Measurements from ENCODE around the gene LRRC10B. TPM values are rescaled to one million over a fixed set of nuclear protein-coding genes. Genes with fewer than 3 reads are reported as not detected.
A peak's percentile ranks its signal among the peaks of the same experiment; 100 is the strongest.

Gene LRRC10B
- total and polyA plus RNA-seq, 12 donors, result 0.33 to 2.6 (median 0.70) TPM; not detected in 1

DNA sequence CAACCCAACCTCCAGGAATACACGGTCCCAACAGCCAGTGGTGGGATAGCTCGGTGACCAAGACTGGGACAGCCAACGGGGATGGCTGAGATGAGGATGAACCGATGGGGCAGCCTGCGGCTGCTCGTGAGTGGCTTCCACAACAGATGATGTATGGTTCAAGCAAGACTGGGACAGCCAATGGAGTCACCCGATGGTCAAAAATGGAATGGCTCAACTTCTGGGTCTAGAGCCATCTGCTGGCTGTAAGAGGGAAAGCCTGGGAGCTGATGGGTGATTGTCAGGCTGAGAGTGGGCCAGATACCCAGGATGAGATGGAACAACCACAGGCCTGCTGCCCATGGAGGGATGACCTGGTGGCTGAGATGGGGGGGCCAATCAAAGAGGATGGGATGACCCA lies 36.8 kb downstream of the LRRC10B start:
- 95 to 97% methylated on average over 7 of the region's 7 CpGs for WGBS, 2 donors
- no peak for ATAC-seq
- peaks cover 2 to 34% (median 16%) of the 10 kb centered on the region in 9 donors for H3K4me1 ChIP-seq
- no peaks in the 10 kb centered on the region for H3K27me3 ChIP-seq
- no peaks in the 10 kb centered on the region for H3K9me3 ChIP-seq
- H3K4me3 ChIP-seq, result no peak overlapping the region
- TF ChIP-seq CTCF (IDR thresholded peaks at IDR 0.05), result peak in 5 of 9 donors; percentile 8 to 32 (median 20)
- H3K27ac ChIP-seq, result no peak overlapping the region
- DNase-seq, result no peak
- H3K36me3 ChIP-seq, result no peaks in the 10 kb centered on the region
- intact Hi-C loops (cut with DNase I), result no loop called here

GRCh38 chr11:61545921-61546320 lies 37.4 kb downstream of the LRRC10B start:
- ATAC-seq (no peak), DNase-seq (no peak)
- no peaks in the 10 kb centered on the region for H3K36me3 ChIP-seq
- intact Hi-C loops (cut with DNase I), result no loop called here
- H3K4me1 ChIP-seq, result peaks cover 2 to 40% (median 22%) of the 10 kb centered on the region in 9 donors
- H3K27me3 ChIP-seq, result no peaks in the 10 kb centered on the region
- H3K4me3 ChIP-seq, result no peak overlapping the region
- H3K27ac ChIP-seq, result no peak overlapping the region
- no peak for TF ChIP-seq CTCF (IDR thresholded peaks at IDR 0.05)
- no peaks in the 10 kb centered on the region for H3K9me3 ChIP-seq
- WGBS, 2 donors, result 94 to 96% methylated on average over 27 to 32 of the region's 32 CpGs

DNA sequence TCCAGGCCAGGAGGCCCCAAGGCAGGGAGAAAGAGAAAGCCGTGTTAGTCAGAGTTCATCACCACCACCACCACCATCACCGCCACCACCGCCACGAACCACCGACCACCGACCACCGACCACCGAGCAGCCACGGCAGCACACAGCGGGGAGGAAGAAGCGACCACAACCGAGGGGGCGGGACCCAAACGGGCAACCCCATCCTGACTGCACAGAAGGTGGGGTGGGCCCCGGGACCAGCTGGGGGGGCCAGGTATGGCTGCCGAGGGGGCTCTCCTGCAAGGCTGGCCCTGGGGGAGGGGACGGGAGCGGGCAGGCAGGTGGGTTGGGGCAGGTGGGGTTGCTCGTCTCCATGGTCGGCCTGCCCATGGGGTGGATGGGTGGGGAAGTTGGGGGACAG lies 38.1 kb downstream of the LRRC10B start:
- intact Hi-C loops (cut with DNase I), result no loop called here
- no peaks in the 10 kb centered on the region for H3K27me3 ChIP-seq
- DNase-seq, result no peak

GRCh38 chr11:61547246-61547645 lies 38.7 kb downstream of the LRRC10B start:
- H3K9me3 ChIP-seq, result no peaks in the 10 kb centered on the region
- ATAC-seq (no peak), DNase-seq (no peak)
- H3K4me3 ChIP-seq, result no peak overlapping the region
- H3K27me3 ChIP-seq, result no peaks in the 10 kb centered on the region
- no peak for TF ChIP-seq CTCF (IDR thresholded peaks at IDR 0.05)
- WGBS, 2 donors, result 85 to 86% methylated on average over 19 of the region's 19 CpGs
- peaks cover 2 to 37% (median 21%) of the 10 kb centered on the region in 9 donors for H3K4me1 ChIP-seq
- no peak overlapping the region for H3K27ac ChIP-seq
- intact Hi-C loops (cut with DNase I), result no loop called here
- no peaks in the 10 kb centered on the region for H3K36me3 ChIP-seq

More for the DNA sequence above, 38.1 kb downstream of the LRRC10B start:
- WGBS, 2 donors, result 70 to 71% methylated on average over 15 to 20 of the region's 20 CpGs
- H3K36me3 ChIP-seq, result no peaks in the 10 kb centered on the region
- H3K27ac ChIP-seq, result no peak overlapping the region
- TF ChIP-seq CTCF (IDR thresholded peaks at IDR 0.05), result no peak
- ATAC-seq, result no peak
- no peaks in the 10 kb centered on the region for H3K9me3 ChIP-seq
- H3K4me1 ChIP-seq, result peaks cover 2 to 41% (median 26%) of the 10 kb centered on the region in 9 donors
- no peak overlapping the region for H3K4me3 ChIP-seq

Measured in heart right ventricle (tissue), 16 donors.